HG03432 (cell line): Measurements from ENCODE around the gene RIPOR3.
"Not testable (repeated sequence)": the region's sequence is repeated elsewhere in the genome, so short reads cannot be mapped to it uniquely, and the experiment has no call there.

ENCODE experiments used
- ATAC-seq: cut with Tn5 transposase; IDR thresholded peaks from one replicate; pipeline ENCODE4 v1.9.1; 2021; ENCODE audit warnings: mild to moderate bottlenecking, moderate library complexity; ENCODE audit not compliant: unreplicated experiment

RIPOR3 gene

DNA sequence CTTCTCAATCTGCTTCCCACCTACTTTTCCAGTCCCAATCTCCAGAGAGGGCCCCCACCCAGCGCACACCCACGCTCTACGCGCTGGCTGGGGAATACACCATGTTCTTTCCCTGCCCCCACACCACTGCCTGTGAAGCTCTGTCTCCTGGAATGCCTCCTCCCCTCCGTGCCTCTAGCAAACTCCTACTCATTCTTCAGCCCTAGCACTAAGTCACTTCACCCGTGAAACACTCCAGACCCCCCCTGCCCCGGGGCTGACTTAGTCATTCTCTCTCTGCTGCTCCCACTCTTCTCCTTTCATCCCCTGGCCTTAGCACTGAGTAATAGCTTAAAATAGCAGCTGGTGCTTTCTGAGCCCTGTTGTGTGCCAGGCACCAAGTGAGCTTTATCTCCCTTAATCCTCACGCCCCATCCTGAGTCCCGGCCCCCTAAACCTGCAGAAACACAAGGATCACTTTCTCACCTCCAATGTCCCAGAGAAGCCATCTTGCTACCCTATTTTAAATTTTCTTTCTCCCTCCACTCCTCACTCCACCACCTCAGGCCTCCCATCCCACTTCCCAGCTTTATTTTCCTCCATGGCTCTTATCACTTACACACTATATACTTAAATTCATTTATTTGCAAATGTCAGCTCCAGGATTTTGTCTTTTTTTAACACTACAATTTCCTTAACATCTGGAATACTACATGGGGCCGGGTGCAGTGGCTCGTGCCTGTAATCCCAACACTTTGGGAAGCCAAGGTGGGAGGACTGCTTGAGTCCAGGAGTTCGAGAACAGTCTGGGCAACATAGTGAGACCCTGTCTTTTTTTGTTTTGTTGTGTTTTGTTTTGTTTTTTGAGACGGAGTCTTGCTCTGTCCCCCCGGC lies 33.7 kb upstream of the RIPOR3 start:
- ATAC-seq, result peak; percentile 42

DNA sequence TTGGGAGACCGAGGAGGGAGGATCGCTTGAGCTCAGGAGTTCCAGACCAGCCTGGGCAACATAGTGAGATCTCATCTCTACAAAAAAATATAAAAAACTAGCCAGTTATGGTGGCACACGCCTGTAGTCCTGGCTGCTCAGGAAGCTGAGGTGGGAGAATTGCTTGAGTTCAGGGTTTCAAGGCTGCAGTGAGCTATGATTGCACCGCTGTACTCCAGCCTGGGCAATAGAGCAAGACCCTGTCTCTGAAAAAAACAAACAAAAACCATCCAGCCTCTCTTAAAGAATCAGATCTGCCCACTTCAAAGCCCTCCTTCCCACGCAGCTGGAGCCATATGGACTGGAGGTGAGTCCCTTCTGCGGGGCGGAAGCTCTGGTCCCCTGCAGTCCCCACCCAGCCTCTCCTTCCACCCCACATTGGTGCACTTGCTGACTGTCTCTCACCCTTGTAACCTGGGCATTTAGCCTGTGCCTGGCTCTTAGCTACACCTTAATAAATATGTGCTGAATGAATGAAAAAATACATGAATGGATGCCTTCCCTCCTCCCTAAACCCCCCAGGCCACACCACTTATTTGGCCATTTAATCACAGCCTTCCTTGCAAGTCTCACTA lies 32.9 kb upstream of the RIPOR3 start:
- ATAC-seq, result no peak

- ATAC-seq, result no peak
These were observed 32.3 kb upstream of the RIPOR3 start for GRCh38 chr20:50723672-50724071.

- no peak for ATAC-seq
These were observed 31.2 kb upstream of the RIPOR3 start for GRCh38 chr20:50722424-50723155.

DNA sequence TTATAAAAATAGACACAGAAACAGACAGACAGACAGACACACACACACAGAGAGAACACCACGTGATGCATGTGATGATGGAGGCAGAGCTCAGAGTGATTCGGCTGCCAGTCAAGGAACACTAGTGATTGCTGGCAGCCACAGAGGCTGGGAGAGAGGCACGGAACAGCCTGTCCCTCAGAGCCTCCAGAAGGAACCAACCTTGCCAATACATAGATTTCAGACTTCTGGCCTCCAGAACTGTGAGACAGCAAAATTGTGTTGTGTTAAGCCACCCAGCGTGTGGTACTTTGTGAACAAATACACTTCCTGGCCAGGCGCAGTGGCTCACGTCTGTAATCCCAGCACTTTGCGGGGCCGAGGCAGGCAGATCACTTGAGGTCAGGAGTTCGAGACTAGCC lies 30.5 kb upstream of the RIPOR3 start:
- no peak for ATAC-seq

DNA sequence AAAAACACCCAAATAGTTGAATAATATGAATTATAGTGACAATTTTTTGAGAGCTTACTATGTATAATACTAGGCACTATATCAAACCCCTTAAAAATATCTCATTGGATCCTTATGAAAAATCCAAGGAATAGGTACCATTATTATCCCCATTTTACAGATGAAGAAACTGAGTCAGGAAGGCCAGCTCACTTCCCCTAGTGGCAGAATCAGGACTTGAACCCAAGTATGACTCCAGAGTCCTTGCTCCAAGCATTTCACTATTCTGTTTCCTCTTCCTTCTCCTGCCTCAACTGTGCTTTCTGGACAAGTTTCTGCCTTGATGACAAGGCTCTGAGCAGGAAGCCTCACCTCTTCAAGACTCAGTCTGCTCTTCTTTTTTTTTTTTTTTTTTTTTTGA lies 29.2 kb upstream of the RIPOR3 start:
- ATAC-seq, result no peak

DNA sequence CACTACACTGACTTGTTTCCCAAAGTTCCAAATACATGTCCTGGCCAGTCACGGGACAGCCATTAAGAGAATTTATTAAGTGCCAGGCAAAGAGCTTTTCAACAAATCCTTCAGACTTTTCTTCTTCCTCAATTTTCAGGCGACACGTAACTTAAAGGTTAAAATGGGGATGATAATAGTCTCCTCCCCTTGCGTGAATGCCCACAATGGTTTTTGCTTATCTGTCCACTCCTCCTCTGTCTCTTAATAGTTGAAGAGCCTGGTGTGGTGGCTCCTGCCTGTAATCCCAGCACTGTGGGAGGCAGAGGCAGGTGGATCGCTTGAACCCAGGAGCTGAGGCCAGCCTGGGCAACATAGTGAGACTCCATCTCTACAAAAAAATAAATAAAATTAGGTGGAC lies 28.7 kb upstream of the RIPOR3 start:
- ATAC-seq, result no peak

- ATAC-seq, result no peak
These were observed 28.0 kb upstream of the RIPOR3 start for GRCh38 chr20:50719328-50719727.

DNA sequence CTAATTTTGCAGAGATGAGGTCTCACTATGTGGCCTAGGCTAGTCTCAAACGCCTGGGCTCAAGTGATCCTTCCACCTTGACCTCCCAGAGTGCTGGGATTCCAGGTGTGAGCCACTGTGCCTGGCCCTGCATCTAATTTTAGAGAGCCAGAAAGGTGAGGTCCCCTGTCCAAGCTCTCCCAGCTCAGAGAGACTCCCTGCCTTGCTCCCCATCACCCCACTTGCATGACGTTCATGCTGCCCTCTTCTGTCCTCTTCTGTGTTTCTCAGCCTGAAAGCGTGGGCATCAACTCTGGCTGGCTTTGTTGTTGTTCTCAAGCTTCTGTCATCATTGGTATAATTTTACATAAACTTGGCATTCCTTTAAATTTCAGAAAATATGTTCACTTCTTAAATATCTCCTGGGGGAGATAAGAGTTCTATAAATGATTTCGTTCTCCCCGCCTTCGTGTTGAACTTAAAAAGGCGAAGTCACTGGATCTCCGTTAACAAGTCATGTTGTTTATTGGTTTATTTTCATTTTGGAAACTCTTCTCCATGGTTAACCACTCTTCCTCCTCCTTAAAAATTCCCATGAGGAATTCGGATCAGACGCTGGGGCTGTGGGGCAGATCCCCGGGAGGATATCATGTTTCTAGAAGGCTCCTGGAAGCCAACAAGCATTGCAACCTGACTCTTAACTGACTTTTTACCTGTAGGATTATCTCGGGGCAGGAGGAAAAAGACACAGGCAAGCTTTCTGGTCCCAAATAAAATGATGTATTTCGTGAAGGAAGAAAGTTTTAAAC lies 26.8 kb upstream of the RIPOR3 start:
- ATAC-seq, result no peak

DNA sequence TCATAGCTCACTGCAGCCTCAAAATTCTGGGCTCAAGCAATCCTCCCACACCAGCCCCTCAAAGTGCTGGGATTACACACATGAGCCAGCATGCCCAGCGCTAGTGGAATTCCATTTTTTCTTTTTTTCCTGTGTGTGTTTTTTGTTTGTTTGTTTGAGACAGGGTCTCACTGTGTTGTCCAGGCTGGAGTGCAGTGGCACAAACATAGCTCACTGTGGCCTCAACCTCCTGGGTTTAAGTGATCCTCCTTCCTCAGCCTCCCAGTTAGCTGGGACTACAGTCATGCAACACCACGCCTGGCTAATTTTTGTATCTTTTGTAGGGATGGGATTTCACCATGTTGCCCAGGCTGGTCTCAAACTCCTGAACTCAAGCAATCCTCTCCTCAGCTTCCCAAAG lies 26.0 kb upstream of the RIPOR3 start:
- no peak for ATAC-seq

- ATAC-seq, result no peak
These were observed 25.2 kb upstream of the RIPOR3 start for GRCh38 chr20:50716518-50716917.

DNA sequence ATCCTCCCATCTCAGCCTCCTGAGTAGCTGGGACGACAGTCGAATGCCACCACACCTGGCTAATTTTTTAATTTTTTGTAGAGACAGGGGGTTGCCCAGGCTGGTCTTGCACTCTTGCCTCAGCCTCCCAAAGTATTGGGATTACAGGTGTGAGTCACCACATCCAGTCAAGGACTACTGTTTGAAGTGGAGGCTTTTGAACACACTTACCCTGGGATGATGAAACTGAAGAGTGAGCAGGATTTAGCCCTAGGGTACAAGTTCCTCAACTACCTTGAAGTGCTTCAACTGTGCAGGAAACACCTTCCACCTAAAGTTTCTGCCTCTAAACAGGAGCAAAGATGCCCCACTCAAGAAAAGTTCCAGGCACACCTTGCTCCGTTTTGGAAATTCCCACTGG lies 24.4 kb upstream of the RIPOR3 start:
- no peak for ATAC-seq

GRCh38 chr20:50714426-50714825 lies 23.1 kb upstream of the RIPOR3 start:
- ATAC-seq, result not testable (repeated sequence)

- ATAC-seq, result no peak
These were observed 22.3 kb upstream of the RIPOR3 start for GRCh38 chr20:50713657-50714101.

DNA sequence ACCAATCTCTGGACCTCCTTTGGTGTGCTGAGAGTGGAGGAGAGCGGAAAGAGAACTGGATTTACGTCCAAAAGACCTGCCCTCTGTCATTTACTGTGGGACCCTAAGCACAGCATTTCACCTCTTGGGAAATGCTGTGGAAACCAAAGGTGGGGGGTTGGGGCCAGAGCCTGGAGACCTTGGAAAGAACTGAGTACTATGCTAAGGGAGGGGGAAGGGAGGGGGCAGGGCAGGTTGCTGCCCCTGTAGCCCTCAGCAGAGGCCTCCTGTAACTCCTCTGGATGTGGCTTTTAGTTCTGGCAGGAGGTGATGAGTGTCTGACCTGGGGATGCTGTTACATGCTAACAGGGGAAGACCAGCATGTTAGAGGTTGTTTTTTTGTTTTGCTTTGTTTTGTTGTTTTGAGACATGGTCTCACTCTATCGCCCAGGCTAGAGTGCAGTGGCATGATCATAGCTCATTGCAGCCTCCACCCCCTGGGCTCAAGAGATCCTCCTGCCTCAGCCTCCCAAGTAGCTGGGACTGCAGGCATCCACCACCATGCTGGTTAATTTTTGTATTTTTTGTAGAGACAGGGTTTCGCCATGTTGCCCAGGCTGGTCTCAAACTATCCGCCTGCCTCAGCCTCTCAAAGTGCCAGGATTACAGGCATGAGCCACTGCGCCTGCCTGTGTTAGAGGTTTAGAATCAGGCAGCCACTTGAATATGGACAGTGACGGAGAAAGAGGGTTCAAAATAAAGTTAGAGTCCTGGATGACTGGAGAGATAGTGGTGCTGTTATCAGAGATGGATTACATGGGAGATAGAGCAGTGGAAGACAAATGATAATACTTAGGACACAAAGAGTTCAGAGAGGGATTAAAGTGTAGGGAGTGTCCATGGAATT lies 21.7 kb upstream of the RIPOR3 start:
- ATAC-seq, result no peak

DNA sequence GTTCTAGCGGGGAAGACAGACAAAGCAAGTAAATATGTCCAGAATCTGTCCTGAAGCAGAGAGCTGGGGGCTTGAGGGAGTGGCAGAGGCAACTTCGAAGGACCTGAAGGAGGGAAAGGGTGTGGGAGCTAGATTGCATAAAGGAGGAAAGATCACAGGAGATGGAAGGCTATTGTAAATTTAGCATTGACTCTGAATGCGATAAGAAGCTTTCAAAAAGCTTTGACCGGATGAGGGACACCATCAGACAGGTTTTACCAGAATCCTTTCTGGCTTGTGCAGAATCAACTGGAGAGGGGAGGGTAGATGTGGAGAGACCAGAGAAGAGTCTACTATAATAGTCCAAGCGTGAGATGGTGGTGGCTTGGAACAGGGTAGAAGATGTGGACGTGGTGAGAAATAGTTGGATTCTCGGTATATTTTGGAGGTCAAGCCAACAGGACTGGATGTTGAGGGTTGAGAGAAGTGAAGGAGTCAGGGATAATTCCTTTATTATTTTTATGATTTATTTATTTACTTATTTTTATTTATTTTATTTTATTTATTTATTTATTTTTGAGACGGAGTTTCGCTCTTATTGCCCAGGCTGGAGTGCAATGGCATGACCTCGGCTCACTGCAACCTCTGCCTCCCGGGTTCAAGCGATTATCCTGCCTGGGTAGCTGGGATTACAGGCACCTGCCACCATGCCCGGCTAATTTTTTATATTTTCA lies 19.9 kb upstream of the RIPOR3 start:
- no peak for ATAC-seq

- no peak for ATAC-seq
These were observed 19.2 kb upstream of the RIPOR3 start for GRCh38 chr20:50710492-50711063.

GRCh38 chr20:50709636-50709973 lies 18.3 kb upstream of the RIPOR3 start:
- ATAC-seq, result no peak
